ENCODE measurements around the gene HYAL1.

DNA sequence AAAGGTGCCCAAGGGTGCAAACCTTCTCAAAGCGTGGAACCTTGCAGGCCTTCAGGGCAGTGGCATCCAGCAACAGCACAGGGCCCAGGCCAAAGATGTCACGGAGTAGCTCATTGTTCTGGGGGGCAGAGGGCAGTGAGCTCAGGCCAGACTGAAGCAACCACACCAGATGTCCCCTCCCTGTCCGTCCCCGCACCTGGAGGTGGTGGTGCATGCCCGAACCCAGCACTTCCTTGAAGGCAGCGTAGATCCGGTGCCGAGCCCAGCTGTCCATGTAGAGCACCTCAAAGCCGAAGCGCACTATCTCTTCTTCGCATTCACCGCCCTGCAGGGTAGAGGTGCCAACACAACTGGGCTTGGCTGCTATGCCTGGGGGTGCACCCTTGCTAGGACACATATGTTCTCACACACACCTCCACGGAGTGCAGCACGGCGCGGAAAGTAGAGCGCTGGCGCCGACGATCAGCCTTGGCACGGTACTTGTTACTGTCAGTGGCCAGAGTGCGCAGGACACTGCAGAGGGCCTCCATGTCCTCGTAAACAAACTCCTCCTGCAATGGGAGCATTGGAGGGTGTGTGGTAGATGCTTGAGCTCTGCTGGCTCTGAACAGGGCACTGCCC, 14.9 kb downstream of the HYAL1 start:
- TF ChIP-seq OSR1 (CRISPR knock-in tag; IDR thresholded peaks at IDR 0.05): no peak
- no peak for TF ChIP-seq CSDC2 (CRISPR knock-in tag; IDR thresholded peaks at IDR 0.05)
- no peak for TF ChIP-seq RARB (CRISPR knock-in tag; IDR thresholded peaks at IDR 0.05)
